ENCODE data around the gene ENSA. TPM values are rescaled to one million over a fixed set of nuclear protein-coding genes. Genes with fewer than 3 reads are reported as not detected.
A peak's percentile ranks its signal among the peaks of the same experiment; 100 is the strongest.

The ENSA gene, protein sequence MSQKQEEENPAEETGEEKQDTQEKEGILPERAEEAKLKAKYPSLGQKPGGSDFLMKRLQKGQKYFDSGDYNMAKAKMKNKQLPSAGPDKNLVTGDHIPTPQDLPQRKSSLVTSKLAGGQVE
- total RNA-seq (2014; rRNA removed) (194 and 232 TPM in 2 replicates), Bru-seq, nascent RNA (percentile 94 among the genes with signal in this experiment), BruChase-seq, experiment 1, labeled RNA remaining after a 6-hour chase (percentile 96 among the genes with signal in this experiment), BruChase-seq, experiment 2, labeled RNA remaining after a 2-hour chase (percentile 96 among the genes with signal in this experiment)
- long read RNA-seq, transcript ENSA-205 (4 exons, 792 nt) = minor isoform, 7 of 154 reads
- long read RNA-seq, transcript ENSA-214 (3 exons, 1,369 nt) = minor isoform, 9 of 154 reads
- long read RNA-seq, transcript ENSA-208 (4 exons, 2,085 nt) = minor isoform, 27 of 154 reads
- long read RNA-seq, transcript ENSA-201 (3 exons, 2,818 nt) = major isoform, 57 of 154 reads
- long read RNA-seq, partial matches to known transcripts = 2 of 154 reads
- long read RNA-seq, other reads (novel, unspliced or antisense) = 47 of 154 reads

DNA sequence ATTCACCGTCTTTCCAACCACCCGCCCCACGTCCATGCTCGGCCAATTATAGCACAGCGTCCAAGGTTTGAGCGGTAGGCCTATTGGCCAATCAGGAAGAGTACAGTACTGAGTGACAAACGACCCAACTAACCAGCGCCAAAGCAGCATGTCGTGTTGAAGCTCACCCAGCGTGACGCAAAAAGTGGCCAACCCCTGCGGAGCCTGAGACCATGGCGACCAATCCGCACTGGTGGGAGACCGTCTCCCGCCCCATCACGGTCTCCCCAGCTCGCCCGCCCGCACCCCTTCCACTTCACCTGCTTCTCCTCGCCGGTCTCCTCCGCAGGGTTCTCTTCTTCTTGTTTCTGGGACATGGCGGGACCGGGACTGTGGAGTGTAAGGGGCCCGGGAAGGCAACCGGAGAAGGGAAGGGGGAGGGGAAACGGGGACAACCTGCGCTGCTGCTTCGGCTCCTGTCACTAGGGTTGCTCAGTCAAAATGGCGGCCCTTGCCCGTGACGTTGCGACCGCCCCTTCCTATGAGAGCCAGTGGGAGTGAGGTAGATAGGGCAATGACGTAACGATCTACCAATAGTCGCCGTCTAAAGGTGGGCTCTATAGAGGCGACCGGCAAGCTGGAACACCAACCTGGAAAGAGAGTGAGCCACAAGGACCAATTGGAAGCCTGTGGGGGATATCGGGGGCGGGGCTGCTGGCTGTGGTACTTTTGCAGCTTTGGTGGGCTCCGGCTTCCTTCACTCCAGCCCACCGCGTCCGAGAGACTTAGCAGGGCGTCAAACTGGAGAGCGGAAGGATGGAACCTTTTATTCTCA, at the start of gene ENSA:
Gene ENSA (minus strand): TSS at position 498 of the 814 bp plus-strand sequence. CDS start 142 bp downstream, at position 356.
- peaks cover 41% of the 10 kb centered on the region for H3K79me2 ChIP-seq (ENCODE audit: low read length)
- POLR2A ChIA-PET (ENCODE audit: unreplicated experiment) = interaction anchor here (0.5 to 2.0 kb wide), 10 partner anchors 16 to 345 kb away, joined by 3 to 14 read pairs (median 4); partner anchors contain the start of genes CERS2, GOLPH3L and MCL1
- H2AFZ ChIP-seq (ENCODE audit: low read length) = peak within 1 kb of the TSS; percentile 81
- ATAC-seq (peak; percentile 94), DNase-seq (peak; percentile 100)
- intact Hi-C loops (cut with micrococcal nuclease) = loop anchor here (2.0 to 10.0 kb wide), 4 partner anchors 38 to 375 kb away; partner anchors contain the start of genes GOLPH3L, MINDY1 and PRUNE1
- no peaks in the 10 kb centered on the region for H3K27me3 ChIP-seq (ENCODE audit: low read length)
- H3F3A ChIP-seq (ENCODE audit: low read length, unreplicated experiment) = peaks cover 5% of the 10 kb centered on the region
- peaks cover 34% of the 10 kb centered on the region for H3K4me1 ChIP-seq (ENCODE audit: insufficient read depth, low read length)
- peaks cover 31% of the 10 kb centered on the region for H3K36me3 ChIP-seq (ENCODE audit: low read depth, low read length)
- H3K9ac ChIP-seq (ENCODE audit: low read length) = peak within 1 kb of the TSS; percentile 92
- no TSS peak for BruUV-seq (replicated peaks)
- TF ChIP-seq EZH2 (IDR thresholded peaks at IDR 0.05; ENCODE audit: low read length, unreplicated experiment) = no peak
- TF ChIP-seq EZH2phosphoT487 (IDR thresholded peaks at IDR 0.05; ENCODE audit: borderline replicate concordance, low read length) = no peak
- TF ChIP-seq, protein P1, sequence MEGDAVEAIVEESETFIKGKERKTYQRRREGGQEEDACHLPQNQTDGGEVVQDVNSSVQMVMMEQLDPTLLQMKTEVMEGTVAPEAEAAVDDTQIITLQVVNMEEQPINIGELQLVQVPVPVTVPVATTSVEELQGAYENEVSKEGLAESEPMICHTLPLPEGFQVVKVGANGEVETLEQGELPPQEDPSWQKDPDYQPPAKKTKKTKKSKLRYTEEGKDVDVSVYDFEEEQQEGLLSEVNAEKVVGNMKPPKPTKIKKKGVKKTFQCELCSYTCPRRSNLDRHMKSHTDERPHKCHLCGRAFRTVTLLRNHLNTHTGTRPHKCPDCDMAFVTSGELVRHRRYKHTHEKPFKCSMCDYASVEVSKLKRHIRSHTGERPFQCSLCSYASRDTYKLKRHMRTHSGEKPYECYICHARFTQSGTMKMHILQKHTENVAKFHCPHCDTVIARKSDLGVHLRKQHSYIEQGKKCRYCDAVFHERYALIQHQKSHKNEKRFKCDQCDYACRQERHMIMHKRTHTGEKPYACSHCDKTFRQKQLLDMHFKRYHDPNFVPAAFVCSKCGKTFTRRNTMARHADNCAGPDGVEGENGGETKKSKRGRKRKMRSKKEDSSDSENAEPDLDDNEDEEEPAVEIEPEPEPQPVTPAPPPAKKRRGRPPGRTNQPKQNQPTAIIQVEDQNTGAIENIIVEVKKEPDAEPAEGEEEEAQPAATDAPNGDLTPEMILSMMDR (conservative IDR thresholded peaks at IDR 0.05; ENCODE audit: low read depth, low read length) = no peak
- no peaks in the 10 kb centered on the region for H3K9me3 ChIP-seq (ENCODE audit: low read length)
- 0 out of 2 replicates have a peak, but pooled peaks cover 3% of the 10 kb centered on the region for H4K20me1 ChIP-seq (ENCODE audit: low read length)
- H3K9me2 ChIP-seq (replicated peaks; ENCODE audit: low read length) = no peaks in the 10 kb centered on the region
- CTCF ChIA-PET = interaction anchor here (0.5 to 2.1 kb wide), 6 partner anchors 50 to 910 kb away, joined by 5 to 15 read pairs (median 6); partner anchors contain the start of gene MCL1
- H3K27ac ChIP-seq (ENCODE audit: low read length) = peak within 1 kb of the TSS; percentile 86
- H3K4me2 ChIP-seq (ENCODE audit: low read length) = peak within 1 kb of the TSS; percentile 92
- H3K4me3 ChIP-seq (ENCODE audit: low read length) = peak within 1 kb of the TSS; percentile 79

DNA sequence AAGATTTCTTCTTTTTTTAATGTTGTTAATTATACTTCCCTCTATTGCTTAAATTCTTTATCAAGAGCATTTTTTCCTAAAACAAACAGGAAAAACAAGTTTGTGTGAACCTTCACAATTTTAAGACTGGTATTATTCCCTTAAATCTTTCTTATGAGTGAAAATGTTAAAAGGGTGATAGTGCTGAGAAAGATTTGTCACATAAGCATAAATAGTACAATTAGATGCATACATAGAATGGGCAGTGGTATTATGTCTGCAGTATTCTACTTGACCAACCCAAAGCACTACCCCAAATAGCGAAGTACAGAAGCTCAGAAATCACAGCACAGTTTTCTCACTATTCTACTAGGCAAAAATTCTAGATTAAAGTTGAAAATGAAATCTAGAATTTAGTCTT, 49.6 kb upstream of the ENSA start:
- Histone ChIP-seq H3F3A (ENCODE audit: low read length, unreplicated experiment) (no peaks in the 10 kb centered on the region), H3K9ac (ENCODE audit: low read length) (no peak overlapping the region), H3K36me3 (ENCODE audit: low read depth, low read length) (peaks cover 9% of the 10 kb centered on the region; the same call in 1 of the 2 replicates), H3K4me1 (ENCODE audit: insufficient read depth, low read length) (no peaks in the 10 kb centered on the region), H3K79me2 (ENCODE audit: low read length) (no peaks in the 10 kb centered on the region), H3K27me3 (ENCODE audit: low read length) (no peaks in the 10 kb centered on the region), H3K4me2 (ENCODE audit: low read length) (no peak overlapping the region), H2AFZ (ENCODE audit: low read length) (no peak overlapping the region), H3K9me2 (replicated peaks; ENCODE audit: low read length) (no peaks in the 10 kb centered on the region), H3K27ac (ENCODE audit: low read length) (no peak overlapping the region), H3K9me3 (ENCODE audit: low read length) (no peaks in the 10 kb centered on the region), H3K4me3 (ENCODE audit: low read length) (no peak overlapping the region), H4K20me1 (ENCODE audit: low read length) (no peaks in the 10 kb centered on the region)
- ChIA-PET POLR2A (ENCODE audit: unreplicated experiment) (no interaction called here), CTCF (no interaction called here)
- intact Hi-C loops (cut with micrococcal nuclease) = no loop called here
- TF ChIP-seq EZH2 (IDR thresholded peaks at IDR 0.05; ENCODE audit: low read length, unreplicated experiment) (no peak), EZH2phosphoT487 (IDR thresholded peaks at IDR 0.05; ENCODE audit: borderline replicate concordance, low read length) (no peak)
- TF ChIP-seq, protein P1 (conservative IDR thresholded peaks at IDR 0.05; ENCODE audit: low read depth, low read length) = no peak
- ATAC-seq (no peak), DNase-seq (no peak)
- no TSS peak for BruUV-seq (replicated peaks)
